Measurements from ENCODE around the gene BSND.

The BSND gene

GRCh38 chr1:54975356-54976108 is 23.2 kb upstream of the BSND start:
- Histone ChIP-seq H3K9me3 (ENCODE audit: insufficient read depth, low read length) (no peaks in the 10 kb centered on the region), H3K27ac (ENCODE audit: low read length) (no peak overlapping the region), H3K4me2 (ENCODE audit: low read length) (no peak overlapping the region), H3K36me3 (replicated peaks; ENCODE audit: low read depth, low read length) (no peaks in the 10 kb centered on the region), H3K4me3 (ENCODE audit: low read length) (no peak overlapping the region), H4K20me1 (ENCODE audit: insufficient read depth, low read length) (no peaks in the 10 kb centered on the region), H3K9ac (ENCODE audit: low read length) (no peak overlapping the region), H3K27me3 (ENCODE audit: low read depth, low read length) (peaks cover 28% of the 10 kb centered on the region), H3K79me2 (ENCODE audit: low read length) (no peaks in the 10 kb centered on the region), H2AFZ (ENCODE audit: low read depth, low read length) (no peak overlapping the region), H3K4me1 (ENCODE audit: low read length) (peaks cover 25% of the 10 kb centered on the region)
- no peak for TF ChIP-seq EZH2phosphoT487 (IDR thresholded peaks at IDR 0.05; ENCODE audit: low read depth)
- no peak for TF ChIP-seq CTCF (IDR thresholded peaks at IDR 0.05; ENCODE audit: low read depth, low read length)

DNA sequence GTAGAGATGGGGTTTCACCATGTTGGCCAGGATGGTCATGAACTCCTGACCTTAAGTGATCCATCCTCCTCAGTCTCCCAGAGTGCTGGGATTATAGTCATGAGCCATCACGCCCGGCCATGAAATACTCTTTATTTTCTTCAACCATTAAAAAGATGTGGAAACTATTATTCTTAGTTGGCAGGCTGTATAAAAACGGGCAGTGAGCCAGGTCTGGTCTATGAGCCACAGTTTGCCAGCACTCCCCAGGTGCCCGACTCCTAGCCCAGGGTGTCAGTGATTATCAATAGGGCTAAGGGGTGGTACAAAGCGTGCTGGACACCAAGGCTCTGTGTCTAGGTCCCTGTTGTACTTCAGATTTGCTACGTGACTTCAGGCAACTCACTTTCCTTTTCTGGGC is 22.0 kb upstream of the BSND start:
- H3K4me1 ChIP-seq (ENCODE audit: low read length) = peaks cover 13% of the 10 kb centered on the region
- no peak overlapping the region for H3K9ac ChIP-seq (ENCODE audit: low read length)
- no peak overlapping the region for H3K4me3 ChIP-seq (ENCODE audit: low read length)
- H3K36me3 ChIP-seq (replicated peaks; ENCODE audit: low read depth, low read length) = no peaks in the 10 kb centered on the region
- no peaks in the 10 kb centered on the region for H3K9me3 ChIP-seq (ENCODE audit: insufficient read depth, low read length)
- TF ChIP-seq CTCF (IDR thresholded peaks at IDR 0.05; ENCODE audit: low read depth, low read length) (no peak), EZH2phosphoT487 (IDR thresholded peaks at IDR 0.05; ENCODE audit: low read depth) (no peak)
- H2AFZ ChIP-seq (ENCODE audit: low read depth, low read length) = no peak overlapping the region
- H3K79me2 ChIP-seq (ENCODE audit: low read length) = no peaks in the 10 kb centered on the region
- H3K27me3 ChIP-seq (ENCODE audit: low read depth, low read length) = peaks cover 28% of the 10 kb centered on the region
- H3K27ac ChIP-seq (ENCODE audit: low read length) = no peak overlapping the region
- no peak overlapping the region for H3K4me2 ChIP-seq (ENCODE audit: low read length)
- no peaks in the 10 kb centered on the region for H4K20me1 ChIP-seq (ENCODE audit: insufficient read depth, low read length)

DNA sequence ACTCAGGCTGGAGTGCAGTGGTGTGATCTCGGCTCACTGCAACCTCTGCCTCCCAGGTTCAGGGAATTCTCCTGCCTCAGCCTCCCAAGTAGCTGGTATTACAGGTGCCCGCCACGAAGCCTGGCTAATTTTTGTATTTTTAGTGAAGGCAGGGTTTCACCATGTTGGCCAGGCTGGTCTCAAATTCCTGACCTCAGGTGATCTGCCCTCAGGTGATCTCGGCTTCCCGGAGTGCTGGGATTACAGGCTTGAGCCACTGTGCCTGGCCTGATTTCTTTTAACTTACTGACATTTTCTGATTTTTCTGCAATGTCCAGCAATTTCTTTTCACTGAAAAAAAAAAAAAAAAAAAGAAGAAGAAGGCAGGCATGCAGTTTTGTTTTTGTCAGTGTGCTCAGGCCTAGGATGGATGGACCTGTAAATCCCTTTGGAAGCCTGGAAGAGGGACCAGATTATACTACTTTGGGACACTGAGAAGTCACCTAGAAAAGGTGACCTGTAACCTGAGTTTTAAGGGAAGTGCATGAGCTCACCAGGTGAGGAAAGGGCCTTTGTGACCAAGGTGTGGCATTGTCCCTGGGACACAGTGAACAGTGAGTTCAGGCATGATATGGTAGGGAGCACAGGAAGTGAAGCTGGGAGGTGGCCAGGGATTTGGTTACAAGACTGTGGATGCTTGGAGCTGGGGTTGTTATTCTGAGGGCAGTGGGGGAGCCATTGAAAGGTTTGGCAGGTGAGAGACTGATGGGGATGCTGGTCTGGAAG is 21.0 kb upstream of the BSND start:
- Histone ChIP-seq H3K27ac (ENCODE audit: low read length) (no peak overlapping the region), H3K36me3 (replicated peaks; ENCODE audit: low read depth, low read length) (no peaks in the 10 kb centered on the region), H3K4me2 (ENCODE audit: low read length) (no peak overlapping the region), H2AFZ (ENCODE audit: low read depth, low read length) (no peak overlapping the region), H3K9me3 (ENCODE audit: insufficient read depth, low read length) (no peaks in the 10 kb centered on the region), H3K79me2 (ENCODE audit: low read length) (no peaks in the 10 kb centered on the region), H3K4me3 (ENCODE audit: low read length) (no peak overlapping the region), H4K20me1 (ENCODE audit: insufficient read depth, low read length) (no peaks in the 10 kb centered on the region), H3K9ac (ENCODE audit: low read length) (no peak overlapping the region), H3K27me3 (ENCODE audit: low read depth, low read length) (peaks cover 22% of the 10 kb centered on the region), H3K4me1 (ENCODE audit: low read length) (peaks cover 4% of the 10 kb centered on the region)
- no peak for TF ChIP-seq EZH2phosphoT487 (IDR thresholded peaks at IDR 0.05; ENCODE audit: low read depth)
- TF ChIP-seq CTCF (IDR thresholded peaks at IDR 0.05; ENCODE audit: low read depth, low read length) = no peak

DNA sequence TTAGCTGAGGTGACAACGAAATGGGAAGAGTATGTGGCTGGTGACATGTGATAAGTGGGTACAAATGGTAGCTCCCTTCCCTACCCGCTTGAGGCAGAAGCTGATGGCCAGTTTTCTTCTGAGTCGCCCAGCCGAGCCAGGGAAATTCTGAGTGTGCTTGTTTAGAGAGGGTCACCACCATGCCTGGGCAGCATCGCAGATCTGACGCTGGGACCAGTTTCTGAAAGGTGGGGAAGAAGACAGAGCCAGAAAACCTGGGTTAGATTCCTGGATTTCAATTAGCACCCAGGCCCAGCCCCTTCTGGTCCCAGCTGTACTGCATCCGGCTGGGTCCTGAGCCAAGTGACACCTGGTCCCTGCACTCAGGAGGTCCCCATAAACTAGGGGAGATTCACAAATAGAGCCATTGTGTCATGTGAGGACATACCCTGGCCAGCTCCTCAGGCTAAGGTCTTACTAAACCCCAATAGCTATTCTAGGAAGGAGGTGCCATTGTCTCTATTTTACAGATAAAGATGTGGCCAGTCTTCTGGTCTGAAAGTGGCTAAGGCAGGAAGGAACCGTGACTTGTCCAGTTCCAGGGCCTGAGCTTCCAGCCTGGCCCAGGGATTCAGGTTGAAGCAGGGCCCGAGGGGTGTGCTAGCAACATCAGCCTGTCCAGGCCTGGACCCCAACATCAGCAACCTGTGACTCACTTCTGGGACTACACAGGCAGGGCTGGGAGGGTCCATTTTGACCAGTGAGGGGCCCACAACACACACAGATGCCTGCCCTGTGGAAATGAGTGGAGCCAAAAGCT is 20.0 kb upstream of the BSND start:
- Histone ChIP-seq H3K4me1 (ENCODE audit: low read length) (no peaks in the 10 kb centered on the region), H3K79me2 (ENCODE audit: low read length) (no peaks in the 10 kb centered on the region), H3K36me3 (replicated peaks; ENCODE audit: low read depth, low read length) (no peaks in the 10 kb centered on the region), H3K27ac (ENCODE audit: low read length) (no peak overlapping the region), H3K27me3 (ENCODE audit: low read depth, low read length) (peaks cover 13% of the 10 kb centered on the region), H2AFZ (ENCODE audit: low read depth, low read length) (no peak overlapping the region), H3K4me2 (ENCODE audit: low read length) (no peak overlapping the region), H3K9me3 (ENCODE audit: insufficient read depth, low read length) (no peaks in the 10 kb centered on the region), H3K4me3 (ENCODE audit: low read length) (no peak overlapping the region), H3K9ac (ENCODE audit: low read length) (no peak overlapping the region), H4K20me1 (ENCODE audit: insufficient read depth, low read length) (no peaks in the 10 kb centered on the region)
- TF ChIP-seq EZH2phosphoT487 (IDR thresholded peaks at IDR 0.05; ENCODE audit: low read depth) (no peak), CTCF (IDR thresholded peaks at IDR 0.05; ENCODE audit: low read depth, low read length) (no peak)
